Measurements from ENCODE around the gene FGF11. TPM values are rescaled to one million over a fixed set of nuclear protein-coding genes. Genes with fewer than 3 reads are reported as not detected.

Gene FGF11
- polyA plus RNA-seq, 1 experiment: 0.63 TPM

GRCh38 chr17:7490144-7490543, 50.8 kb downstream of the FGF11 start:
- H3K27me3 ChIP-seq (ENCODE audit: control insufficient read depth, insufficient read depth, low read length): no peaks in the 10 kb centered on the region
- no peak for TF ChIP-seq CTCF (IDR thresholded peaks at IDR 0.05; ENCODE audit: low read depth, low read length)
- no peak overlapping the region for H3K4me3 ChIP-seq (ENCODE audit: low read depth, low read length)
- no peak for DNase-seq (ENCODE audit: low read depth, low spot score)
- ChIA-PET CTCF (no interaction called here), POLR2A (no interaction called here)
- no peak overlapping the region for H3K27ac ChIP-seq (ENCODE audit: low read depth, low read length)
- H3K9me3 ChIP-seq (ENCODE audit: control insufficient read depth, insufficient read depth, low read length): no peaks in the 10 kb centered on the region

- DNase-seq (ENCODE audit: low read depth, low spot score): no peak
- POLR2A ChIA-PET: interaction anchor here (0.6 kb wide), 1 partner anchor 114 kb away, joined by 3 read pairs; no protein-coding TSS in a partner anchor
- no peak for TF ChIP-seq CTCF (IDR thresholded peaks at IDR 0.05; ENCODE audit: low read depth, low read length)
- Histone ChIP-seq H3K4me3 (ENCODE audit: low read depth, low read length) (no peak overlapping the region), H3K27me3 (ENCODE audit: control insufficient read depth, insufficient read depth, low read length) (no peaks in the 10 kb centered on the region), H3K9me3 (ENCODE audit: control insufficient read depth, insufficient read depth, low read length) (no peaks in the 10 kb centered on the region), H3K27ac (ENCODE audit: low read depth, low read length) (no peak overlapping the region)
- CTCF ChIA-PET: interaction anchor here (1.1 kb wide), 1 partner anchor 23 kb away, joined by 4 read pairs; no protein-coding TSS in a partner anchor
Observed at GRCh38 chr17:7491583-7491982, 52.3 kb downstream of the FGF11 start.

- no peaks in the 10 kb centered on the region; the same call in 1 of the 2 replicates for H3K9me3 ChIP-seq (ENCODE audit: control insufficient read depth, insufficient read depth, low read length)
- TF ChIP-seq CTCF (IDR thresholded peaks at IDR 0.05; ENCODE audit: low read depth, low read length): no peak
- ChIA-PET CTCF (interaction anchor here (1.7 kb wide), 1 partner anchor 66 kb away, joined by 4 read pairs; no protein-coding TSS in a partner anchor), POLR2A (no interaction called here)
- no peak overlapping the region for H3K27ac ChIP-seq (ENCODE audit: low read depth, low read length)
- H3K4me3 ChIP-seq (ENCODE audit: low read depth, low read length): no peak overlapping the region
- no peak for DNase-seq (ENCODE audit: low read depth, low spot score)
- no peaks in the 10 kb centered on the region for H3K27me3 ChIP-seq (ENCODE audit: control insufficient read depth, insufficient read depth, low read length)
Observed at GRCh38 chr17:7493941-7494340, 54.6 kb downstream of the FGF11 start.

Other genes starting within 250 kb of the FGF11 start
- gene DLG4, start 219.7 kb upstream of the FGF11 start, polyA plus RNA-seq (2011; rRNA removed): 10.2 and 11.6 TPM in 2 replicates
- gene ACADVL, start 219.6 kb upstream of the FGF11 start, polyA plus RNA-seq (2011; rRNA removed): 217 and 262 TPM in 2 replicates
- gene DVL2, start 205.0 kb upstream of the FGF11 start, polyA plus RNA-seq (2011; rRNA removed): 5.1 and 8.2 TPM in 2 replicates
- gene PHF23, start 200.1 kb upstream of the FGF11 start, polyA plus RNA-seq (2011; rRNA removed): 56.3 and 58.7 TPM in 2 replicates
- gene GABARAP, start 197.1 kb upstream of the FGF11 start, polyA plus RNA-seq (2011; rRNA removed): 929 and 984 TPM in 2 replicates
- 115 and 151 TPM in 2 replicates for gene CTDNEP1, start 187.8 kb upstream of the FGF11 start, polyA plus RNA-seq (2011; rRNA removed)
- 25.9 and 28.0 TPM in 2 replicates for gene ELP5, start 187.3 kb upstream of the FGF11 start, polyA plus RNA-seq (2011; rRNA removed)
- 0.84 and 1.0 TPM in 2 replicates for gene CLDN7, start 177.0 kb upstream of the FGF11 start, polyA plus RNA-seq (2011; rRNA removed)
- 0.15 and 0.21 TPM in 2 replicates for gene SLC2A4, start 157.8 kb upstream of the FGF11 start, polyA plus RNA-seq (2011; rRNA removed)
- gene YBX2, start 144.9 kb upstream of the FGF11 start, polyA plus RNA-seq (2011; rRNA removed): 0.02 TPM in 1 of 2 replicates, not detected in the other
- 466 and 469 TPM in 2 replicates for gene EIF5A, start 131.9 kb upstream of the FGF11 start, polyA plus RNA-seq (2011; rRNA removed)
- 21.5 and 22.2 TPM in 2 replicates for gene GPS2, start 124.2 kb upstream of the FGF11 start, polyA plus RNA-seq (2011; rRNA removed)
- gene NEURL4, start 110.2 kb upstream of the FGF11 start, polyA plus RNA-seq (2011; rRNA removed): 7.3 and 9.6 TPM in 2 replicates
- gene ACAP1, start 103.0 kb upstream of the FGF11 start, polyA plus RNA-seq (2011; rRNA removed): 0.35 and 0.74 TPM in 2 replicates
- gene KCTD11, start 87.3 kb upstream of the FGF11 start, polyA plus RNA-seq (2011; rRNA removed): 12.1 and 13.8 TPM in 2 replicates
- gene TMEM95, start 84.4 kb upstream of the FGF11 start, polyA plus RNA-seq (2011; rRNA removed): not detected in 2 replicates
- gene TNK1, start 58.4 kb upstream of the FGF11 start, polyA plus RNA-seq (2011; rRNA removed): 0.22 and 0.25 TPM in 2 replicates
- gene PLSCR3, start 45.0 kb upstream of the FGF11 start, polyA plus RNA-seq (2011; rRNA removed): 35.2 and 53.0 TPM in 2 replicates
- gene TMEM256, start 35.4 kb upstream of the FGF11 start, polyA plus RNA-seq (2011; rRNA removed): 83.8 and 104 TPM in 2 replicates
- gene NLGN2, start 31.7 kb upstream of the FGF11 start, polyA plus RNA-seq (2011; rRNA removed): 8.9 and 12.4 TPM in 2 replicates
- gene SPEM1, start 19.2 kb upstream of the FGF11 start, polyA plus RNA-seq (2011; rRNA removed): not detected in 2 replicates
- gene SPEM2, start 13.9 kb upstream of the FGF11 start, polyA plus RNA-seq (2011; rRNA removed): not detected in 2 replicates
- not detected in 2 replicates for gene SPEM3, start 10.7 kb upstream of the FGF11 start, polyA plus RNA-seq (2011; rRNA removed)
- 1.0 and 1.1 TPM in 2 replicates for gene TMEM102, start 4.1 kb upstream of the FGF11 start, polyA plus RNA-seq (2011; rRNA removed)
- gene CHRNB1, start 5.5 kb downstream of the FGF11 start, polyA plus RNA-seq (2011; rRNA removed): 5.3 and 6.3 TPM in 2 replicates
- gene ZBTB4, start 40.1 kb downstream of the FGF11 start, polyA plus RNA-seq (2011; rRNA removed): 18.8 and 22.3 TPM in 2 replicates
- gene SLC35G6, start 41.9 kb downstream of the FGF11 start, polyA plus RNA-seq (2011; rRNA removed): not detected in 2 replicates
- 18.4 and 35.0 TPM in 2 replicates for gene POLR2A, start 44.9 kb downstream of the FGF11 start, polyA plus RNA-seq (2011; rRNA removed)
- gene TNFSF12, start 109.5 kb downstream of the FGF11 start, polyA plus RNA-seq (2011; rRNA removed): 26.0 and 27.1 TPM in 2 replicates
- gene TNFSF13, start 119.2 kb downstream of the FGF11 start, polyA plus RNA-seq (2011; rRNA removed): 0.83 and 1.0 TPM in 2 replicates
- gene SENP3, start 122.4 kb downstream of the FGF11 start, polyA plus RNA-seq (2011; rRNA removed): 67.6 and 73.4 TPM in 2 replicates
- gene CD68, start 140.1 kb downstream of the FGF11 start, polyA plus RNA-seq (2011; rRNA removed): 34.1 and 39.6 TPM in 2 replicates
- gene MPDU1, start 144.3 kb downstream of the FGF11 start, polyA plus RNA-seq (2011; rRNA removed): 128 and 131 TPM in 2 replicates
- gene SOX15, start 150.6 kb downstream of the FGF11 start, polyA plus RNA-seq (2011; rRNA removed): 0.24 and 0.29 TPM in 2 replicates
- gene FXR2, start 175.4 kb downstream of the FGF11 start, polyA plus RNA-seq (2011; rRNA removed): 24.6 and 29.4 TPM in 2 replicates
- 54.1 and 61.5 TPM in 2 replicates for gene SAT2, start 188.3 kb downstream of the FGF11 start, polyA plus RNA-seq (2011; rRNA removed)
- gene SHBG, start 190.6 kb downstream of the FGF11 start, polyA plus RNA-seq (2011; rRNA removed): 0.35 and 0.50 TPM in 2 replicates
- gene ATP1B2, start 211.4 kb downstream of the FGF11 start, polyA plus RNA-seq (2011; rRNA removed): 0.05 and 0.11 TPM in 2 replicates
- gene TP53, start 248.0 kb downstream of the FGF11 start, polyA plus RNA-seq (2011; rRNA removed): 40.7 and 48.9 TPM in 2 replicates
- gene WRAP53, start 249.0 kb downstream of the FGF11 start, polyA plus RNA-seq (2011; rRNA removed): 4.1 and 4.5 TPM in 2 replicates

Measured in AG04450 (cell line).